Epithelial cell of esophagus (primary cell): ENCODE measurements around the gene GOSR1.
"Not testable (repeated sequence)": the region's sequence is repeated elsewhere in the genome, so short reads cannot be mapped to it uniquely, and the experiment has no call there.

Experiments
- DNase-seq: peaks from one replicate; pipeline ENCODE4 v3.0.0; 2010; ENCODE audit warnings: low read depth
- H3K4me3 ChIP-seq: 2 replicates; pipeline ENCODE4 v1.5.1; 2011; ENCODE audit warnings: mild to moderate bottlenecking, low read length, control low read depth
- CTCF ChIP-seq: IDR thresholded peaks from 2 replicates; pipeline ENCODE4 v1.5.1; 2011; ENCODE audit warnings: low read depth, mild to moderate bottlenecking, low read length, control low read depth, inconsistent platforms; ENCODE audit not compliant: insufficient read depth; ENCODE audit errors: missing control alignments

GOSR1 gene

GRCh38 chr17:30519707-30520106 is 42.5 kb downstream of the GOSR1 start:
- TF ChIP-seq CTCF: no peak
- DNase-seq: peak; percentile 30
- H3K4me3 ChIP-seq: no peak overlapping the region

- H3K4me3 ChIP-seq: no peak overlapping the region
- TF ChIP-seq CTCF: no peak
- peak; percentile 15 for DNase-seq
Observed at GRCh38 chr17:30520436-30520835, 43.2 kb downstream of the GOSR1 start.

- TF ChIP-seq CTCF: no peak
- no peak for DNase-seq
- H3K4me3 ChIP-seq: no peak overlapping the region
Observed at GRCh38 chr17:30520882-30521281, 43.7 kb downstream of the GOSR1 start.

- no peak for TF ChIP-seq CTCF
- DNase-seq: no peak
- no peak overlapping the region for H3K4me3 ChIP-seq
Observed at GRCh38 chr17:30521766-30522165, 44.6 kb downstream of the GOSR1 start.

GRCh38 chr17:30523236-30523635 is 46.0 kb downstream of the GOSR1 start:
- not testable (repeated sequence) for H3K4me3 ChIP-seq, DNase-seq

- H3K4me3 ChIP-seq: no peak overlapping the region
- TF ChIP-seq CTCF: no peak
- no peak for DNase-seq
Observed at GRCh38 chr17:30524847-30525246, 47.6 kb downstream of the GOSR1 start.

- DNase-seq: no peak
- no peak overlapping the region for H3K4me3 ChIP-seq
- TF ChIP-seq CTCF: no peak
Observed at GRCh38 chr17:30526401-30526800, 49.2 kb downstream of the GOSR1 start.

- H3K4me3 ChIP-seq, DNase-seq: not testable (repeated sequence)
Observed at GRCh38 chr17:30528701-30529100, 51.5 kb downstream of the GOSR1 start.
